Loucy (cell line): ENCODE data around the gene CYSLTR2.
"Not testable (repeated sequence)": the region's sequence is repeated elsewhere in the genome, so short reads cannot be mapped to it uniquely, and the experiment has no call there.

Experiments used
- H2AFZ ChIP-seq: fragments of 200-600 bp; sonication (generic); 2 replicates; pipeline ENCODE4 v1.6.0; 2016; ENCODE audit warnings: antibody characterized with exemption, mild to moderate bottlenecking, low read length, moderate library complexity
- H3F3A ChIP-seq: fragments of 200-600 bp; 2 replicates; pipeline ENCODE4 v1.6.0; 2016; ENCODE audit warnings: antibody characterized with exemption, low read depth, mild to moderate bottlenecking
- H3K27me3 ChIP-seq: fragments of 200-600 bp; sonication (generic); 2 replicates; pipeline ENCODE4 v1.6.1; 2014; ENCODE audit warnings: low read length, mild to moderate bottlenecking; ENCODE audit not compliant: insufficient read depth, poor library complexity, severe bottlenecking
- H3K36me3 ChIP-seq: fragments of 200-600 bp; sonication (generic); 2 replicates; pipeline ENCODE4 v1.6.1; 2016; ENCODE audit warnings: low read length; ENCODE audit not compliant: insufficient read depth
- H3K4me1 ChIP-seq: fragments of 200-600 bp; sonication (generic); 2 replicates; pipeline ENCODE4 v1.5.1; 2014; ENCODE audit warnings: low read length, mild to moderate bottlenecking; ENCODE audit not compliant: insufficient read depth, poor library complexity, severe bottlenecking
- H3K4me2 ChIP-seq: fragments of 200-600 bp; sonication (generic); 2 replicates; pipeline ENCODE4 v1.6.0; 2014; ENCODE audit warnings: antibody characterized with exemption, low read length, low read depth, mild to moderate bottlenecking; ENCODE audit not compliant: poor library complexity, severe bottlenecking
- H3K4me3 ChIP-seq: fragments of 200-600 bp; sonication (generic); 2 replicates; pipeline ENCODE4 v1.5.1; 2014; ENCODE audit warnings: low read length, mild to moderate bottlenecking, mixed read lengths; ENCODE audit not compliant: poor library complexity, severe bottlenecking
- H3K79me2 ChIP-seq: fragments of 200-600 bp; sonication (generic); 2 replicates; pipeline ENCODE4 v1.6.1; 2014; ENCODE audit warnings: low read length; ENCODE audit not compliant: insufficient read depth
- H3K9ac ChIP-seq: fragments of 200-600 bp; sonication (generic); 2 replicates; pipeline ENCODE4 v1.6.0; 2014; ENCODE audit warnings: mild to moderate bottlenecking, low read depth, low read length, moderate library complexity; ENCODE audit not compliant: poor library complexity, severe bottlenecking
- H3K9me2 ChIP-seq: fragments of 200-600 bp; sonication (generic); replicated peaks from 2 replicates; pipeline ENCODE4 v1.6.1; 2016; ENCODE audit warnings: low read depth, low read length, mixed read lengths
- H3K9me3 ChIP-seq: fragments of 200-600 bp; sonication (generic); 2 replicates; pipeline ENCODE4 v1.6.1; 2014; ENCODE audit warnings: mild to moderate bottlenecking, antibody characterized with exemption, low read length, low read depth; ENCODE audit not compliant: insufficient read depth
- H4K20me1 ChIP-seq: fragments of 200-600 bp; sonication (generic); 2 replicates; pipeline ENCODE4 v1.6.0; 2014; ENCODE audit warnings: antibody characterized with exemption, low read length, mild to moderate bottlenecking; ENCODE audit not compliant: insufficient read depth, poor library complexity, severe bottlenecking
- EZH2phosphoT487 ChIP-seq: fragments of 200-600 bp; IDR thresholded peaks from 2 replicates; pipeline ENCODE4 v1.6.1; 2018; ENCODE audit warnings: antibody characterized with exemption, mild to moderate bottlenecking, moderate library complexity, borderline replicate concordance
- TF ChIP-seq, protein P1 (sequence below): fragments of 200-600 bp; sonication (generic); conservative IDR thresholded peaks from 2 replicates; pipeline ENCODE4 v1.5.1; 2014; ENCODE audit warnings: mild to moderate bottlenecking, antibody characterized with exemption, low read length

CYSLTR2 gene

DNA sequence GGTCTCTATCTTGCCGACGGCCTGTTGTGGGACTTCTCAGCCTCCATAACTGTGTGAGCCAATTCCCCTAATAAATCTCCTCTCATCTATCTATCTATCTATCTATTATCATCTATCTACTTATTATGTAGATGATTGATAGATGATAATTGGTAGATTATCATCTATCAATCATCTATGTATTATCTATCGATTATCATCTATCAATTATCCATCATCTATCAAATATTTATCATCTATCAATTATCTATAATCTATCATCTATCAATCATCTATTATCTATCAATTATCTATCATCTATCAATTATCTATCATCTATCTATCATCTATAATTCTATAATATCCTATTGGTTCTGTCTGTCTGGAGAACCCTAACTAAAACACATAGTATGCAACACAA, 33.5 kb downstream of the CYSLTR2 start:
- Histone ChIP-seq H4K20me1 (no peaks in the 10 kb centered on the region), H3K4me1 (no peaks in the 10 kb centered on the region), H3K4me2 (no peak overlapping the region), H3K36me3 (no peaks in the 10 kb centered on the region), H3K9ac (no peak overlapping the region), H2AFZ (no peak overlapping the region), H3K4me3 (no peak overlapping the region), H3K27me3 (no peaks in the 10 kb centered on the region), H3K9me3 (no peaks in the 10 kb centered on the region), H3F3A (no peaks in the 10 kb centered on the region), H3K79me2 (no peaks in the 10 kb centered on the region), H3K9me2 (no peaks in the 10 kb centered on the region)
- TF ChIP-seq EZH2phosphoT487, result no peak
- TF ChIP-seq, protein P1, sequence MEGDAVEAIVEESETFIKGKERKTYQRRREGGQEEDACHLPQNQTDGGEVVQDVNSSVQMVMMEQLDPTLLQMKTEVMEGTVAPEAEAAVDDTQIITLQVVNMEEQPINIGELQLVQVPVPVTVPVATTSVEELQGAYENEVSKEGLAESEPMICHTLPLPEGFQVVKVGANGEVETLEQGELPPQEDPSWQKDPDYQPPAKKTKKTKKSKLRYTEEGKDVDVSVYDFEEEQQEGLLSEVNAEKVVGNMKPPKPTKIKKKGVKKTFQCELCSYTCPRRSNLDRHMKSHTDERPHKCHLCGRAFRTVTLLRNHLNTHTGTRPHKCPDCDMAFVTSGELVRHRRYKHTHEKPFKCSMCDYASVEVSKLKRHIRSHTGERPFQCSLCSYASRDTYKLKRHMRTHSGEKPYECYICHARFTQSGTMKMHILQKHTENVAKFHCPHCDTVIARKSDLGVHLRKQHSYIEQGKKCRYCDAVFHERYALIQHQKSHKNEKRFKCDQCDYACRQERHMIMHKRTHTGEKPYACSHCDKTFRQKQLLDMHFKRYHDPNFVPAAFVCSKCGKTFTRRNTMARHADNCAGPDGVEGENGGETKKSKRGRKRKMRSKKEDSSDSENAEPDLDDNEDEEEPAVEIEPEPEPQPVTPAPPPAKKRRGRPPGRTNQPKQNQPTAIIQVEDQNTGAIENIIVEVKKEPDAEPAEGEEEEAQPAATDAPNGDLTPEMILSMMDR, result no peak

DNA sequence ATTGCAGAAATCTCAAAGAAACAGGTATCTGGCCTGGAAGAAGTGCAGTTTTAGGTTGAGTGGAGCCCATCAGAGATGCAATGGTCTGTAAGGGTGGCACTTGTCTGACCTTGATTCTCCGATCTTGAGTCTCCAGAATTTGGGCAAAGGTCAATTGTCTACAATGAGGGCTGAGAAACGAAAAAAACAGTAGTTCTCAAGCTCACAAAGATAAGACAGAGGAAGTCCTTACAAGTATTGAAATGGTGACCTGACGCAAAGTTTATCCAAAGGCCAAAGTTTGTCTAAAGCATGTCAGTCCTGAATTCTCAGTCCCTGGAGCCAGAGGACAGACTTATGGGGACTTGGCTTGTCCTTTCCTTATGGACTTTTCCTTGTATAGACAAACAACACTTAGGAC, 40.3 kb downstream of the CYSLTR2 start:
- Histone ChIP-seq H2AFZ (no peak overlapping the region), H3K9me3 (no peaks in the 10 kb centered on the region), H3K4me3 (no peak overlapping the region), H3K27me3 (no peaks in the 10 kb centered on the region), H3K79me2 (no peaks in the 10 kb centered on the region), H3F3A (no peaks in the 10 kb centered on the region), H3K4me2 (no peak overlapping the region), H3K9ac (no peak overlapping the region), H4K20me1 (no peaks in the 10 kb centered on the region), H3K36me3 (no peaks in the 10 kb centered on the region), H3K4me1 (no peaks in the 10 kb centered on the region), H3K9me2 (no peaks in the 10 kb centered on the region)
- TF ChIP-seq EZH2phosphoT487, result no peak
- TF ChIP-seq, protein P1, result no peak

GRCh38 chr13:48695776-48696175, 42.0 kb downstream of the CYSLTR2 start:
- no peak overlapping the region for H3K4me2 ChIP-seq
- H4K20me1 ChIP-seq, result no peaks in the 10 kb centered on the region
- H2AFZ ChIP-seq, result no peak overlapping the region
- no peaks in the 10 kb centered on the region for H3K27me3 ChIP-seq
- TF ChIP-seq EZH2phosphoT487, result no peak
- TF ChIP-seq, protein P1, result no peak
- no peaks in the 10 kb centered on the region for H3F3A ChIP-seq
- H3K36me3 ChIP-seq, result no peaks in the 10 kb centered on the region
- H3K9ac ChIP-seq, result no peak overlapping the region
- H3K4me3 ChIP-seq, result no peak overlapping the region
- H3K9me2 ChIP-seq, result no peaks in the 10 kb centered on the region
- H3K9me3 ChIP-seq, result no peaks in the 10 kb centered on the region
- H3K4me1 ChIP-seq, result no peaks in the 10 kb centered on the region
- no peaks in the 10 kb centered on the region for H3K79me2 ChIP-seq

DNA sequence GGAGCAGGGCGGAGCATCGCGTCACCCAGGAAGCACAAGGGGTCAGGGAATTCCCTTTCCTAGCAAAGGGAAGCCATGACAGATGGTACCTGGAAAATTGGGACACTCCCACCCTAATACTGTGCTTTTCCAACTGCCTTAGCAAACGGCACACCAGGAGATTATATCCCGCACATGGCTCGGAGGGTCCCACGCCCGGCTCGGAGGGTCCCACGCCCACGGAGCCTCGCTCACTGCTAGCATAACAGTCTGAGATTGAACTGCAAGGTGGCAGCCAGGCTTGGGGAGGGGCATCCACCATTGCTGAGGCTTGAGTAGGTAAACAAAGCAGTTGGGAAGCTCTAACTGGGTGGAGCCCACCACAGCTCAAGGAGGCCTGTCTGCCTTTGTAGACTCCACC, 42.9 kb downstream of the CYSLTR2 start:
- H2AFZ ChIP-seq, H3K4me3 ChIP-seq, H4K20me1 ChIP-seq, H3F3A ChIP-seq, H3K9ac ChIP-seq, H3K36me3 ChIP-seq, H3K9me2 ChIP-seq, H3K79me2 ChIP-seq, H3K9me3 ChIP-seq, H3K27me3 ChIP-seq, H3K4me1 ChIP-seq, H3K4me2 ChIP-seq: not testable (repeated sequence)
